AML-193 (cell line): ENCODE results near the gene PFDN6.
A peak's percentile ranks its signal among the peaks of the same experiment; 100 is the strongest.

ENCODE experiments used
- DNase-seq, 2 experiments: peaks; one replicate each; lab custom pipeline; 2025; lab: John Stamatoyannopoulos, UW

Gene PFDN6

GRCh38 chr6:33317419-33317668 lies 27.9 kb downstream of the PFDN6 start:
- peak in 1 of 2 experiments; percentile 60 for DNase-seq

GRCh38 chr6:33317669-33318425 lies 28.4 kb downstream of the PFDN6 start, which contains the start of gene ZBTB22:
TSS of gene ZBTB22 (minus strand) at chr6:33317744. CDS start at chr6:33316916, 828 bp downstream.
- peak; percentile 99 for DNase-seq

DNA sequence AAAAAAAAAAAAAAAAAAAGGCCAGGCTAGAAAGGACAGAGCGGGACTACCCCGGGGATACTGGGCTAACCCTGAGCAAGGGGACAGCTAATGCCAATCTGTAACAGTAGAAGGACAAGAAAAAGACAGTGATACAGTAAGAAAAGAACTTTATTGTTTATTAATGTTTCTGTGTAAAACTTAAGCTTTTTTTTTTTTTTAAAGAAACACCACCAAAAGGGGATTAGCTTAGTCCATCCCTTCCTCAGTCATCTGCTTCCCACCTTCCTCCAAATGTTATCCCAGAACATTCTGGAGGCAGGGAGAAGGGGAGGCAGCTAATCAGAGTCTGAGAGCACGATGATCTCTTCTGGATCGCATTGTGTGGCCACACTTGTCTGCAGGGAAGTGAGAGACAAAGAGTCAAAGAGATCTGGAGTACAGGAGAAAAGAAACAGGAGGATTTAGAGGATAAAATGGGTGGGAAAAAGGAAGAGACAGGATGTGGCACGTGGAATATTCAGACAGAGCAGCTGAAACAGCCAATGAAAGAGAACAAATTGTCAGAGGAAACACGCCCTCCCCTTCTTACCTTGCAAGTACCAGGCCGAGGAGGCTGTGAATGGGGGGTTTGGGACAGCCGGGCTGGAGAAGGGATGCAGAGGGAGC lies 29.1 kb downstream of the PFDN6 start:
- DNase-seq: no peak

DNA sequence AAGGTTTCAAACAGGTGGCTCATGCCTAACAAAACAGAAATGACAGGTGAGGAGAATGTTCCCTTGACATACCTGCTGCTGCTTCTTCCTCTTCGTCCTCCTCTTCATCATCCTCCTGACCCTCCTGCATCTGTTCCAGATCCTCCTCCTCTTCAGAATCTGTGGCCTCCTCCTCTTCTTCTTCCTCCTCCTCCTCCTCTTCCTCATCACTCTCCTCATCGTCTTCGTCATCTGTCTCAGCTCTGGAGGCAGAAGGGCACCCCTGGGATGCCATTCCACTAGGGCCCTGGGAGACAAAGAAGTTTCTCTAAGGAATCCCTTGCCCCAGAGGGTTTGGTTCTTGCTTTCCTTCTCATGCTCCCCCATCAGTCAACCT lies 30.5 kb downstream of the PFDN6 start:
- DNase-seq: no peak

DNA sequence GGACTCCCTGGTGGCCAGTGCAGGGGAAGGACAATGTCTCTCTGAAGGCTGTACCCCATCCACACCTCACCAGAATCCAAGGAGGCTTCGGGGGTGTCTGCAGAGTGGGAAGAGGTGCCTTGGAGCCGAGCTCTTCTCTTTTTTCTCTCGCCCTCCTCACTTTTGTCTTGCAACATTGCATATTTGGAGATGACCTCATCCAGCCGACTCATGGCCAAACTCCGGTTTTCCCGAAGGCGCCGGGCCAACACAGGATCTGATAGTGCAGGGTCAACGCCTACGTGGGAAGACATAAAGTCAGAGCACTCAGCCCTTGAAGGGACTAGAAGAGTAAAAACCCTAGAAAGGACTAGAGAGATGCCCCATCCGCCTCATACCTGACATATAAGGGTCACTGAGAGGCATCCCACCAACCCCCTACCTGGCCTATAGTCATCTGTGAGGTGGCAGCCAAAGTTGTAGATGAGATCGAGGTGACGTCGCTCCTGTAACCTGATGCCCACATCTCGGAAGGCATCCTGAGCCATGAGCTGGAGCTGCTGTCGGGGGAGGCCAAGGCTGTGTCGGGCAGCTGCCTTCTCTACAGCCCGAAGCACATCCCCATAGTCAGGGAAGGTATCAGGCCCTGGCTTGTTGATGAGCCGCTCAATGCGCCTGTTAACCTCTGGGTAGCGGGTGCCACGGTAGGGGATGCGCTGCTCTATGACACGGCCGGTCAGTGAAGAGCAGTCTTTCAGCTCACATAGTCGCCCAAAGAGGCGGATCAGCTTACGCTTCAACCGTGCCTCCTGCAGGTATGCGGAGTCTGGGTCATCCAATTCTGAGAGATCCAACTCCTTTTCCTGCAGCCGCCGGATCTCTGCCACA lies 31.1 kb downstream of the PFDN6 start:
- no peak for DNase-seq

GRCh38 chr6:33321227-33321626 lies 31.8 kb downstream of the PFDN6 start:
- DNase-seq: no peak

- DNase-seq: no peak
These were observed 34.2 kb downstream of the PFDN6 start for GRCh38 chr6:33323623-33323948.

- peak in 1 of 2 experiments; percentile 10 for DNase-seq
These were observed 34.7 kb downstream of the PFDN6 start for GRCh38 chr6:33324125-33324524.

GRCh38 chr6:33329058-33329457 lies 39.7 kb downstream of the PFDN6 start:
- DNase-seq: no peak

GRCh38 chr6:33330736-33331135 lies 41.3 kb downstream of the PFDN6 start:
- DNase-seq: no peak

DNA sequence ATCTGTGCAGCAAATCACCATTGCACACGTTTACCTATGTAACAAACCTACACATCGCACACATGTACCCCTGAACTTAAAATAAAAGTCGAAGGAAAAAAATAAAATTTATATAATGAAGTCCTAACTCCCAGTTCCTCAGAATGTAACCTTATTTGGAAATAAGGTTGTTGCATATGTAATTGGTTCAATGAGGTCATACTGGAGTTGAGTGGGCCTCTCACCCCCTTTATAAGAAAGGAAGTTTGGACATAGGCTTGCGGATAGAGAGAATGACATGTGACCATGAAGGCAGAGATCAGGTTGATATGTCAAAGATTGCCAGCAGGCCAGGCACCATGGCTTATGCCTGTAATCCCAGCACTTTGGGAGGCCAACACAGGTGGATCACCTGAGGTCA lies 44.3 kb downstream of the PFDN6 start:
- DNase-seq: no peak

- DNase-seq: no peak
These were observed 46.5 kb downstream of the PFDN6 start for GRCh38 chr6:33335916-33336315.

DNA sequence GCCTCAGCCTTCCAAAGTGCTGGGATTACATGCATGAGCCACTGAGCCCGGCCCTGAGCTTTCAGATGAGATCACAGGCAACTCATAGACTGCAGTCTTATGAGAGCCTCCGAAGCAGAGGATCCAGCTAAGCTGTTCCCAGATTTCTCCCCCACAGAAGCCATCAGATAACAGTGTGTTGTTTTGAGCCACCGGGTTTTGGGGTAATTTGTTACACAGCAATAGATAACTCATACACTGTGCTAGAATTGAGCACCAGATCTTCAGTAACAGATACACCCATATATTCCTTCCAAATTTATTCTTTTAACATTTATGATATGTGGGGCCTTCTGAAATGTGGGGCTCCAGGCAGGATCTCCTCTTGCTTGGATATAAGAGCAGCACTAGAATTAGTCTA lies 47.1 kb downstream of the PFDN6 start:
- no peak for DNase-seq

DNA sequence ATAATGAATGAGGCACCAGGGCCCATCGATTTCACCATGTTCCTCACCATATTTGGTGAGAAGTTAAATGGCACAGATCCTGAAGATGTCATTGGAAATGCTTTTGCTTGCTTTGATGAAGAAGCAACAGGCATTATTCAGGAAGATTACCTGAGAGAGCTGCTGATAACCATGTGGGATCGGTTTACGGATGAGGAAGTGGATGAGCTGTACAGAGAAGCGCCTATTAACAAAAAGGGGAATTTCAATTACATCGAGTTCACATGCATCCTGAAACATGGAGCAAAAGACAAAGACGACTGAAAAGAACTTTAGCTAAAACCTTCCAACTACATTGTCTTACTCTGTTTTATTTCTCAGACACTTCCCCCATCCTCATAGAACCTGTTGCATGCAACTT lies 49.8 kb downstream of the PFDN6 start:
- no peak for DNase-seq
